ENCODE measurements around the gene GPD2.

GPD2 gene

DNA sequence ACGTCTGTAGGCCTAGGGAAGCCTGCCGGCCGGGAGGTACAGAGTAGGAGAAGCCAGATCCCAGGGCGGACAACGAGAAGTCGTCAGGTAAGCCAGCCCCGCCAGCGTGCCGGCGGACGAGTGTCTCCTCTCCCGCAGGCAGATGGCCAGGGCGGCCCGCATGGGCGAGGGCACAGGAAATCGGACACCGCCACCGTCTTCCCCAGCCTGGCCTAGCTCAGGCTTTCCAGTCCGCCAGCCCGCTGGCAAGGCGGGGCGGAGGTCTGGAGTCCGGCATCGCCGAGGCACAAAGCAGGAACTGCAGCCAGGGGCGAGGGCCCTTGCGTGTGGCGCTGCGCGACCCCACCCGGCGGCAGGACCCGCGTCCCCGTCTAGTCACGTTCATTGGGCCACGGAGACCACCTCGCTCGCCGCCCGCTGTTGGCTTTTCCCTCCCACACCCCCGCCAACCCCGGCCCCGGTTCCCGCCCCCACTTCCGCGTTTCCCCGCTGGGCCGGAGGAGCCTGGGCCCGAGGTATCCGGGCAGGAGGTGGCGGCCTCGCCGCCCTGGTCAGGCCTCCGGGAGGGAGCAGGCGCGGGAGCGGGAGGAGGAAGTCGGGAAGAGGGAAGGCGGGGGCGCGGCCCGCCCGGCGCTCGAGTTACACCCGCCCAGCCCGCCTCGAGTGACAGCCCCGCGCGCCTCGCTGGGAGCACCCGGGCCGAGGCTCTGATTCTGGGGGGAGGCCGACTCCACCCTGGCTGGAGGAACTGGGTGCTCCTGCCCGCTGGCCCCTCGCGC lies at the start of gene GPD2 (continued):
- no peak for TF ChIP-seq PRDM4 (tag by site-specific recombination; IDR thresholded peaks at IDR 0.05)
- TF ChIP-seq ZNF175 (tag by site-specific recombination; IDR thresholded peaks at IDR 0.05), result no peak
- peak; percentile 67; the same call in 1 of the 2 replicates for TF ChIP-seq ZNF76 (tag by site-specific recombination; IDR thresholded peaks at IDR 0.05; ENCODE audit: borderline replicate concordance, low read depth)
- TF ChIP-seq ZNF2 (tag by site-specific recombination; IDR thresholded peaks at IDR 0.05), result 0 out of 2 replicates have a peak, but pooled peaks have one; percentile 24
- TF ChIP-seq ZNF747 (tag by site-specific recombination; IDR thresholded peaks at IDR 0.05), result no peak
- TF ChIP-seq GLIS1 (tag by site-specific recombination; IDR thresholded peaks at IDR 0.05), result peak; percentile 19; the same call in 1 of the 2 replicates
- no peak for TF ChIP-seq ZNF354C (tag by site-specific recombination; IDR thresholded peaks at IDR 0.05; ENCODE audit: borderline replicate concordance, low read depth)
- TF ChIP-seq ZNF623 (tag by site-specific recombination; IDR thresholded peaks at IDR 0.05), result no peak
- peak; percentile 39; the same call in 1 of the 2 replicates for TF ChIP-seq ZNF777 (tag by site-specific recombination; IDR thresholded peaks at IDR 0.05; ENCODE audit: borderline replicate concordance)
- no peak for TF ChIP-seq ZNF658 (tag by site-specific recombination; IDR thresholded peaks at IDR 0.05)
- no peak for TF ChIP-seq OSR2 (tag by site-specific recombination; IDR thresholded peaks at IDR 0.05)
- TF ChIP-seq, protein P1, sequence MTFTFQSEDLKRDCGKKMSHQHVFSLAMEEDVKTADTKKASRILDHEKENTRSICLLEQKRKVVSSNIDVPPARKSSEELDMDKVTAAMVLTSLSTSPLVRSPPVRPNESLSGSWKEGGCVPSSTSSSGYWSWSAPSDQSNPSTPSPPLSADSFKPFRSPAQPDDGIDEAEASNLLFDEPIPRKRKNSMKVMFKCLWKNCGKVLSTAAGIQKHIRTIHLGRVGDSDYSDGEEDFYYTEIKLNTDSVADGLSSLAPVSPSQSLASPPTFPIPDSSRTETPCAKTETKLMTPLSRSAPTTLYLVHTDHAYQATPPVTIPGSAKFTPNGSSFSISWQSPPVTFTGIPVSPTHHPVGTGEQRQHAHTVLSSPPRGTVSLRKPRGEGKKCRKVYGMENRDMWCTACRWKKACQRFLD (tag by site-specific recombination; IDR thresholded peaks at IDR 0.05), result no peak
- TF ChIP-seq ZNF148 (tag by site-specific recombination; IDR thresholded peaks at IDR 0.05; ENCODE audit: borderline replicate concordance), result no peak
- no peak for TF ChIP-seq ZNF174 (tag by site-specific recombination; IDR thresholded peaks at IDR 0.05)
- 0 out of 2 replicates have a peak, but pooled peaks have one; percentile 30 for TF ChIP-seq ZNF501 (tag by site-specific recombination; IDR thresholded peaks at IDR 0.05)
- TF ChIP-seq ZNF596 (tag by site-specific recombination; IDR thresholded peaks at IDR 0.05), result no peak
- TF ChIP-seq ZNF324 (tag by site-specific recombination; IDR thresholded peaks at IDR 0.05), result no peak
- no peak for TF ChIP-seq ZFP3 (tag by site-specific recombination; IDR thresholded peaks at IDR 0.05; ENCODE audit: low read depth)
- TF ChIP-seq ZFP37 (tag by site-specific recombination; IDR thresholded peaks at IDR 0.05), result no peak
- TF ChIP-seq ZXDB (tag by site-specific recombination; IDR thresholded peaks at IDR 0.05), result peak; percentile 15; the same call in 1 of the 2 replicates
- TF ChIP-seq ZNF155 (tag by site-specific recombination; IDR thresholded peaks at IDR 0.05), result no peak
- TF ChIP-seq HIC1 (tag by site-specific recombination; IDR thresholded peaks at IDR 0.05), result peak; percentile 89
- no peak for TF ChIP-seq BCL11B (tag by site-specific recombination; IDR thresholded peaks at IDR 0.05; ENCODE audit: low read depth)
- no peak for TF ChIP-seq OVOL3 (tag by site-specific recombination; IDR thresholded peaks at IDR 0.05)
- TF ChIP-seq TSHZ1 (tag by site-specific recombination; IDR thresholded peaks at IDR 0.05; ENCODE audit: borderline replicate concordance), result no peak
- peak; percentile 98 for TF ChIP-seq IKZF3 (tag by site-specific recombination; IDR thresholded peaks at IDR 0.05)
